Measurements from ENCODE around the gene SCN3A.

The SCN3A gene

DNA sequence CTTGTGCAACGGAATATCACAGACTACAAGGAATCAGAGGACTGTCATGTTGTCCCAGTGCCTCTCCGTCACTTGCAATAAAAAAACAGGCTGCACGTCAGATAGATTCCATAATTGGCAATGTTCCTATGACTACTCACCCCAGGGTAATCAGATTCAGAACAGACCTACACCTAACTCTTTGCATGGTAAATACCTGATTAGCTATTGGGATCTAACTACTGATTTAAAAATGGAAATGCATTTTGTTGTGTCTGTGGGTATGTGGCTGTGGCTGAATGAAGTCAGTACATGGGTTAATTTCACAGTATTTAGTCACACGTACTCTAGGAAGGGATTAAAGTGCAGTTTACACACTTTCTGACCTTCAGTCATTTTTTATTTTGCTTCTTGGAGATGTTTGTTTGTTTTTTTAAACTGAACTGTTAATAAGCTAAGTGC, 91.7 kb downstream of the SCN3A start:
- DNase-seq (ENCODE audit: low spot score) = no peak

DNA sequence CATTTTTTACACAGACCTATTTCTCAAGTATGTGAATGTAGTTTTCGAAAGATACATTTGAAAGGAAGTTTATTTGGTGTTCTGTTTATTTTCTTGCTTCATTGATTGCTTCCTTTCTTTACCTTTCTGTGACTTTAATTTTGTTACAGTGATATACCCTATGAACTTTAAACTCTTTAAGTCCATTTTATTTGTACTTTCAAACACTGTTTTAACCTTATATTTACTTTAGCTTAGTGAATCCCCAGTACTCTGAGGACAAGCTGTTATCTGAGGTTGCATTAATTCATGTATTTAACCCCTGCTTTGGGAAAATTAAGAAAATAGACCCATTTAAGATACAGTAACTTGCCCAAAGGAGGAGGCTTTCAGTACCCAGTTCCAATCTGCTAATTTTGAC, 93.5 kb downstream of the SCN3A start:
- DNase-seq (ENCODE audit: low spot score) = no peak

DNA sequence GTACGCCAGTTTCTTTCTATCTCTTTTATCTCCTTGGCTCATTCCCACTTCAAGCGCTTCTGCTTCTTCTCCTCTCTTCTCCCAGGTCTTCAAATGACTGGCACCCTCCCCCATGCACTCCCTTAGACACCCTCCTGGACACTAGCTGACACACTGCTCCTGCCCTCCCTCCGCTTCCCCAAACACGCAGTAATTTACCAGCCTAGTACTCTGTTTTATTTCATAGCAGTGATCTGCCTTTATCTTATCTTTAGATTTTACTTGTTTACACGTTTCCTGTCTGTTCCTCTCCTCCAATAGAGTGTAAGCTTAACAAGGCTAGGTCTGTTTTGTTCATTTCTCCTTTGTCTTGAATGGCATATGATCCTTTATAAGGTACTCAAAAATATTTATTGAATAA, 93.9 kb downstream of the SCN3A start:
- DNase-seq (ENCODE audit: low spot score) = peak; percentile 49

DNA sequence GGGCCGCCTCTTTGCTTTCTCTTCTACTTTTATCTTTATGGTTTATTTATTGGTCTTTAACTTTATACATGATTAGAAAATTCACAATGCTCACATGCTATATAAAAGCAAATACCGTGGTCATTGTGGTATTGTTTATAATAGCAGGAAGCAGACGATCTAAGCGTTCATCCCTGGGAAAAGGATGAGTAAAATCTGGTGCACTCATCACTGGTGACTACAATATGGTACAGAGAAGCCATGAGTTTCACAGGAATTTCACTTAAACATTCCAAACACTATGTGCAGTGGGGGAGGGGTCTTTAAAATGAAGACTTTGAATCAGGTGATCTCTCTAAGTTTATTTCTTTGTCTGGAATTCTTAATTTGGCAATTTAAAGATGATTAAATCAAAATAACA, 97.9 kb downstream of the SCN3A start:
- no peak for DNase-seq (ENCODE audit: low spot score)

DNA sequence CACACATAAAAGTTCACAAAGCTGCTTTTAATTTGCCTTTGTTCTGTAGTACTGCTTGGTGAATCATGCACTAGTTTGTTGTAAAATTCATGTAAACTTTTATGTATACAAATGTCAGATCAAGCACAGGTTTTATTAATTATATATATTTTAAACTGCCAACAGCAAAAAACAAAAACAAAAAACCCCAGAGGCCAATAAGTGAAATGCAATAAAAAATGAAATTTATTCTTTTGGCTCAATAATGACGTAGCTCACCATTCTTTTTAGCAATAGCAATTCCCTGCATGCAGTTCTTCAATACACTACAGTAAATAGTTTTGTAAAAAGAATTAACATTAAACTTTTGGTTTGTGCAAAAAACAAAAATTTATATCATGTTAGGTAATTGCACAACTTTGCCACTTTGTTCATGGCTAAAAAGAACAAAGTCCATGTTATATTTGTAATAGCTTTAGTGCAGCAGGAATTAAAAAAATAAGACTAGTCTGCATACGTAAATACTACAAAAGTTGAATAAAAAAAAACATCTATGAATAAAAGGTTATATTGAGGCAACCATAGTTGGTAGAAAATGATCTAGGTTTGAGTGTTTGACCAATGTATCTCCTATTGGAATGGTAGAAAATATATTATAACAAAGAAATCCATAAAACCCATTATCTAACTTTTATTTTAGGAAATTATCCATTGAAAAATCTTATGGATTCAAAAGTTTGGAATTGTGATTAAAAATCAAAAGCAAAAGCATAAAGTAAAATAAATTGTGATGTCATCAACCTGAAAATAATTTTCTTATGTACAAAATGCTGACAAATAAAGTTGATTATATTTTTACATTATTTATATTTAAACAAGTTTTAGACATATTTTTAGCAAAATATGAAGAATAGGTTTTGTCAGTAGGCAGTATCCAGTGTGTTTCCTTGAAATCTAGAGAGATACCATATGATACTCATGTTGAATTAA, 115.6 kb downstream of the SCN3A start:
- DNase-seq (ENCODE audit: low spot score) = no peak

DNA sequence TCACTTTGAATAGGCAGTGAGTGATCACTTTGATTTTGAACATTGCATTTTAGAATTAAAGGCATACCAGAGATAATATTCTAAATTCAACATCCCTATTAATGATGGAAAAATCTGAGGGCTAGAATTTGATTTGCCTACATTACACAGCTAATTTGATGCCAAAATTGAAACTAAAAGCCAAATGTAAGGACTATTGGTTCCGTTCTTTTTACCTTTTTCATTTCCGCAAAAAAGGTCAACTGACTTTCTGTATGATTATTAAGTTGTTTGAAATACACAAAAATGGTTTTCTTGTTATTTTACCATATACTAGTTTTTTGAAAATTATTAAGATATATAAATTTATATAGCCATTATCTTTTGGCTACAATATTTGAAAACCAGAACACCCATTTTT, 117.5 kb downstream of the SCN3A start:
- no peak for DNase-seq (ENCODE audit: low spot score)

DNA sequence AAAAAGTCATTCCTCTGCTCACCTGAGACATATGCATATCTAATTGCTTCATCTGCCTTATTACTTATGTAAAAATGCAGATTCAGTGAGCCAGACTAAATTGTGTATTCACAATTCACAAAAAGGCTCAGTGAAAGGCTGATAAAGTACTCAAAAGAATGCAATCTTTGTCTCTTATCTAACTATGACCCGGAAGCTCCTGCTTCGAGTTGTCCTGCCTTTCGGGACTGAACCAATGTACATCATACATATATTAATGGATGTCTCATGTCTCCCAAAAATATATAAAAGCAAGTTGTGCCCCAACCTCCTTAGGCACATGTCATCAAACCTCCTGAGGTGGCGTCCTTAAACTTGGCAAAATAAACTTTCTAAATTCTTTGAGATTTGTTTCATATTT, 120.5 kb downstream of the SCN3A start:
- DNase-seq (ENCODE audit: low spot score) = no peak

DNA sequence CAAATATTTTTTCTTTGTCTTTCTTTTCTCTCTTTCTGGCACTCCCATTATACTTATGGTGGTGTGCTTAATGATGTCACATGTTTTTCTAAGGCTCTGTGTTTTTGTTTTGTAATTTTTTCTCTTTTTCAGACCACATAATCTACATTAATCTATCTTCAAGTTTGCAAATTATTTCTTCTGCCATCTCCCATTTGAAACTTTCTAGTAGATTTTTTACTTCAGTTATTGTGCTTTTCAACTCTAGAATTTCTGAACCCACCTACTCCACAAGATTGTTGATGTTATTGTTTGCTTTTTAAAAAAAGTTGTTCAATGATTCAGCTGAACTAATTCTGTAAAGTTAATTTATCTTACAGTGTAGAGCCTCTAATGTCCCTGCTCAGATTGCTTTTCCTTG, 121.4 kb downstream of the SCN3A start:
- no peak for DNase-seq (ENCODE audit: low spot score)

DNA sequence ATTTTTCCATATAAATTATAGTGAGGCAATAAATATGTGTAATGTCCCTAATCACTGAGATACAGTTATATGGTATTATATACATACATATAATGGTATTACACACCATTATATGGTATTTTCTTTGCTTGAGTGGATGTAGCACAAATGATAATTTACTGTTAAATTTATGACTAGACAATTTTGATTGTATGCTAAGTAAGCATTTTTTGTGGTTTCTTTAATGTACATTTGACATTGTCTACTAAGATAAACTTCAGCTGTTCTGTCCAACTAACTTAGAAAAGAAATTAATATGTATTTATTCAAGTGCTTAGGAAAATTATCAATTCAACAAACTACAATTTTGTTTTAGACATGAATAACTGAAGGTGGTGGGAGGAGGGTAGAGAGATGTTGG, 122.6 kb downstream of the SCN3A start:
- no peak for DNase-seq (ENCODE audit: low spot score)

DNA sequence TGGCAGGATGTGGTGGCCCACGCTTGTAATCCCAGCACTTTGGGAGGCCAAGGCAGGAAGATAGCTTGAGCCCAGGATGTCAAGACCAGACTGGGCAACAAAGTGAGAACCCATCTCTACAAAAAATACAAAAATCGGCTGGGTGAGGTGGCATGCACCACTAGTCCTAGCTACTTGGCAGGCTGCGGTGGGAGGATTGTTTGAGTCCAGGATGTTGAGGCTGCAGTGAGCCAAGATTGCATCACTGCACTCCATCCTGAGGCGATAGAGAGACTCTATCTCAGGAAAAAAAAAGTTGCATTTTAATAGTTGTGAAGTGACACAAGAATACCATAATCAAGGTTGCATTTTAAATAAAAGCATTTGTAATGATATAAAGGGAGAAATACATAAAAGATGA, 124.4 kb downstream of the SCN3A start:
- DNase-seq (ENCODE audit: low spot score) = no peak

DNA sequence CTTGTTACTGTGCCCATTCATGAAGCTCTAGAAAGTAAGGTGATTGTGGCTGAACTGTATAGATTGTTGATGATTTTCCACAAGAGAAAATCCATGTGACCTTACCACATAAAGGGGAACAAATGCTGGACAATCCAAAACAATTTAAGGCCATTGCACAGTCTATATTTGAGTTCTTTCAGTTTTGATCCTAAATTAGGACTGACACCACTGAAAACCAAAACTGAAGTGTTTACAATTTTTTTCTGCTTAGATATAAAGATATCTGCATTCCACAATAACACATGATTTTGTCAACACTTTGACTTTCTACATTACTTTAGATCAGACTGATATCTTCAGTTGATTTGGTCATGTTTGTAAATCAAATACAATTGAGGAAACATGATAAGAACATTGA, 124.9 kb downstream of the SCN3A start:
- no peak for DNase-seq (ENCODE audit: low spot score)

DNA sequence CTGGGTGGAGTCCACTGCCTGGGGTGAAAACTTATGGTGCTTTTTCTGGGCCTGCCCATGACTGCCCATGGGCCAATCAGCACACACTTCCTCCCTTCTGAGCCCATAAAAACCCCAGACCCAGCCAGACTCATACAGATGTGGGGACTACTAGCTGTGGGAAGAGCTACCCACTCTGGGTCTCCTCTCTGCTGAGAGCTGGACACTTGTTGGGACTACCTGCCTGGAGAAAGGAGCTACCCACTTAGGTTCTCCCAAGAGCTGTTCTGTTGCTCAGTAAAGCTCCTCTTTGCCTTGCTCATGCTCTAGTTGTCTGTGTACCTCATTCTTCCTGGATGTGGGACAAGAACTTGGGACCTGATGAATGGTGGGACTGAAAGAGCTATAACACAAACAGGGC, 129.0 kb downstream of the SCN3A start:
- DNase-seq (ENCODE audit: low spot score) = no peak

DNA sequence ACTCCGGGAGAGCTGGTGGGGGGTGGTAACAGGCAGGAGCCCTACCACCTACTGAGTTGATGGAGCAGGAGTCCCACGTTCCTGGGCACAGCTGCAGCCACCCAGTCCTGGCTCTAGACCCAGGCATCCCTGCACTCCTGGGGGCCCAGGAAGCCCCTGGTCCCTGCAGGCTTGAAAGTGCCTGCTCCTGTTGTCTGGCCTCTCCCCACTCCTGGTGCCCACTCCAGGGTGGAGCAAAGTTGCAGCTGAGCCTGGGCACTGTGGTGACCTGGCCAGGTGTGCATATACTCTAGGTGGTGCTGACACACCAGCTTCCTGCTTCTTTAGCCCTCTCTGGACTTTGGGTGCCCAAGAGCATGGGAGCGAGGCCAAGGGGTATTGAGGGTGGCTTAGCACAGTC, 129.5 kb downstream of the SCN3A start:
- DNase-seq (ENCODE audit: low spot score) = no peak

DNA sequence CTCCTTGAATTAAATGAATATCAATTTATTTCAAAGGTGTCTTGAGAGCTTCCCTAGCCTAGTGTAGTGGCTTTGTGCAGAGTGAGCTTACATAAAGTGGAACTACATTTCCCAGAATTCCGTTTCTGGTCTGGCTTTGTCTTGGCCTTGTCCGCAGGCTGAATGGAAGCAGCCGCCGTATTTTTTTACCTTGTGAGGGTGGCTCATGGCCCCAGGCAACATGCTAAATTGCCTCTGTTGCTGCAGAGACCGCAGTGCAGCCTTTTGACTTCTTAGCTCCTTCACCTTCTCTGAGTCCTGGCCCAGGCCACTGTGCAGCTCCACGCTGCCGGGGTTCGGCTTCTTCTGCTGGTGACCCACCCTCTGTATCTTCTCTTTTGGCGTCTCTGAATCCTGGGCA, 133.8 kb downstream of the SCN3A start:
- DNase-seq (ENCODE audit: low spot score) = peak; percentile 33

DNA sequence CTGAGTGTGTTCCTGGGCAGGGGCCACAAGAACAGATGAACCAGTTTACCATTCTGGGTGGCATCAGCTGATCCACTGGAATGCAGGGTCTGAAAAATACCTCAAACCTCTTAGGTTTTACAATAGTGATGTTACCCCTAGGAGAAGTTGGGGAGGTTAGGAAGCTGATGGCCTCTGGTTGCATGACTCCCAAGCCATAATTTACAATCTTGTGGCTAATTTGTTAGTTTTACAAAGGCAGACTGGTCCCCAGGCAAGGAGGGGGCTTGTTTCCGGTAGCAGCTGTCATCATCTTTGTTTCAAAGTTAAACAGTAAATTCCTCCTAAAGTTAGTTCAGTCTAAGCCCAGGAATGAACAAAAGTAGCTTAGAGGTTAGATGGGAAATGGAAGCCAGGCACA, 134.7 kb downstream of the SCN3A start:
- DNase-seq (ENCODE audit: low spot score) = no peak

DNA sequence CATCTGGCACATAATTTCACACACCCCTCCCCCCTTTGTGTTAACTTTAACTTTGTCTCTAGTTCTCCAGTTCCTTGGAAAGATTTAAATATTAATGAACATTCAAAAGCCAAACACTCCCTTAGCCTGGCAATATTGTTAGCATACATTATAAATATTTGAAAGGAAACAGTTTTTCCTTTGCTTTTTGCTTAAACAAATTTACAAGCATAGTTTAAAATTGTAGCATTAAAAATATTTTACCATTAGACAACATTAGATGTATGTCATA, 135.4 kb downstream of the SCN3A start:
- no peak for DNase-seq (ENCODE audit: low spot score)

DNA sequence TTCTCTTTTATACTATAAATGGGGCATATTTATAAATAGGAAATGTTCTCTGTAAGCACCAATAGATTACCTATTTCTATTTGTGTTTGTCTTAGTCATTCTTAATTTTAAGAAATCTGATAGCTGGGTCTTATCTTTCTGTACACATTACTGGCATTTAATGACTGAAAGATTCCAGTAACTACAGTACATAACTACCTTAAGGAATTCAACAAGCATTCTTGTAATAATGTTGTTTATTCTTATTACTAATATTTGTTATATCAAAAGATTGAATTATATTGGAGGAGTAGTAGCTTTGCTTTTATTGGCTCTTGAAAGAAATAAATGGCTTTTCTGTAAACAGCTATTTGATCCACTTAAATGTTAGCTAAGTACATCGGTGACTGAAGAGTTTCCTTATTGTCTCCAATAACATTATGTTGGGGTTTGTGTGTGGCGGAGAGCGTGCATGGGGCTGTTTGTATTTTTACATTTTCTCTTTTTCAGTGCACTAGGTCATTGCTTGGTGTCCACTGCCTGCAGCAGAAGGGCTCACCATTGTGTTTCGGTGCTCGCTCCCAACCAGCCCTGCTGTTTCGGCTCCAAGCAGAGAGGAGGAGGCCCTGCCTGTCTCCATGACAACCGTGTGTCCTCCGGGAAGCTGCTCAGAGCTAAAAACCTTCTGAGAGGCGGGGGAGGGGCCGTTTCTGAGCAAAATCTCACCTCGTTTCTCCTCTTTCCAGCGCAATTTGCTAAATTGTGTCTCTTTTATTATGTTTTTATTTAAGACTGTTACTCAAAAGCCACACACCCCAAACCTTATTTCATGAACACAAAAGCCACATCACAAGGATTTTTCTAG, 136.0 kb downstream of the SCN3A start:
- peak; percentile 90 for DNase-seq (ENCODE audit: low spot score)

DNA sequence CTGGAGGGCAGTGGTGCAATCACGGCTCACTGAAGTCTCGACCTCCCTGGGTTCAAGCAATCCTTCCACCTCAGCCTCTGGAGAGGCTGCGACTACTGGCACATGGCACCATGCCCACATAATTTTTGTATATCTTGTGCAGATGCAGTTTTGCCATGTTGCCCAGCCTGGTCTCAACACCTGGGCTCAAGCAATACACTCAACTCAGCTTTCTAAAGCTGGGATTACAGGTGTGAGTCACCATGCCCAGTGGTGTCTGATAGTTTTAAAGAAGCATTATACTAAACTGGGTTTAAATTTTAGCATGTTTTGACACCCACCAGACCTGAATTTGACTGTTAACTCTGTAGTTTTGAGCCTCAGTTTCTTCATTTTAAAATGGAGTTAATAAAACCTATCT, 139.1 kb downstream of the SCN3A start:
- DNase-seq (ENCODE audit: low spot score) = no peak

DNA sequence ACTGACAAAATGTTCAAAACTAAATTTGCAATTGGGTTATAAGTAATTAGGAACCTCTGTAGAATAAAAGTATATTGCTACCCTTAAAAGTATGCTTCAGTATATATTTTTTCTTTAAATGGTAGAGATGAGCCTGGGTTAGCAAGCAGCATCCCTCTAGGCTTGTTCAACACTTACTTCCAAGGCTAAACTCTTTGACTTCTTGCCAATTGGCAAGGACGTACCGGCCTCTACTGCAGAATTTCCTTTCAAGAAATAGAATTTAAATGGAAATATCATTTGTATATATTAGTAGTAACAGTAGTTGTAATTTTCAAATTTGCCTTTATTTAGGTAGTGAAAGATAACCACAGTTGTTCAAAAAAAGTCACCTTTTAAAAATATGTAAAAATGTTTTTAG, 143.4 kb downstream of the SCN3A start:
- DNase-seq (ENCODE audit: low spot score) = no peak

DNA sequence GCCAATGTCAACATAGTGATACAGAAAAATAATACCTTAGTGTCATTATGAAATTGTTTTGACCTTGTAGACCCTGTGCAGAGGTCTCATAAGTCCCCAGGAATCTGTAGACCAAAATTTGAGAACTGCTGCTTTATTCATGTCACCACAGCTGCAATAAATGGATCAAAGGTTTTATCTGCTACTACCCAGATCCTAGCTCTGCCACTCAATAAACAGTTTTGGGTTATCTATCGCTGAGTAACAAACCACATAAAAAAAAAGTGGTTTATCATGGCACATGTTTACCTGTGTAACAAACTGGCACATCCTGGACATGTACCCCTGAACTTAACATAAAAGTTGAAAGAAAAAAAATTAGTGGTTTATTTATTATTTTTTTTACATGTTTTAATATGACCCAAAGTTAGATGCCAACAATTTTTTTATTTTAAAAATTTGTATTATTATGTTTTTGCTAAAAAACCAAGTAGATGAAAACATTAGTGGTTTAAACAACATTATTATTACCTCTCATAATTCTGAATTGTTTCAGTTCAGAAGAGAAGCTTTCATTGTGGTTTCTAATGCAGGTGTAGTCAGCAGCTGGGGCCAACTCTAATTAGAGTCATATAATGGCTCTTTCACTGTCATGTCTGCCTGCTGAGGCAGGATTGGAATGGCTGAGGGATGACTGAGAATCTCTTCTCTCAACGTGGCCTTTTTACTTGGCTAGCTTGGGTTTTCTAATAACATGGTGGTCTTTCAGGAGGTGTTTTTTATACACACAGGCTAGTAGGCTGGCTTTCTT, 145.2 kb downstream of the SCN3A start:
- no peak for DNase-seq (ENCODE audit: low spot score)

DNA sequence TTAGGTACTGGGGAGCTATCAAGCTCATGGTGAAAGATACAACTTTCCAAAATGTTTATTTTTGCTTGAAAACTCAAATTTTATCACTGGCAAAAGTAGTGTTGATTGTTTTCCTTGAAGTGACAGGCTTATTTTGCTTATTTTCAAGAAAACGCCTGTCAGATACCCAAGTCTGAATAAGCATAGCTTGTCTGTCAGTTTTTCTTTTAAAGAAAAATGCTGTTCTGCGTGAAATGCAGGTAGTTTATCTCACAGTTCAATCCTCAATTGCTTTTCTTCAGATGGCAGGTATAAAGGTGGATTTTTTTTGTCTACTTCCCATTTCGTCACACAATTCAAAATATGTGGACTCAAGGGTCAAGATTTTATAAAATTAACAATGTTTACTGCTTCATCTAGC, 145.9 kb downstream of the SCN3A start:
- no peak for DNase-seq (ENCODE audit: low spot score)

DNA sequence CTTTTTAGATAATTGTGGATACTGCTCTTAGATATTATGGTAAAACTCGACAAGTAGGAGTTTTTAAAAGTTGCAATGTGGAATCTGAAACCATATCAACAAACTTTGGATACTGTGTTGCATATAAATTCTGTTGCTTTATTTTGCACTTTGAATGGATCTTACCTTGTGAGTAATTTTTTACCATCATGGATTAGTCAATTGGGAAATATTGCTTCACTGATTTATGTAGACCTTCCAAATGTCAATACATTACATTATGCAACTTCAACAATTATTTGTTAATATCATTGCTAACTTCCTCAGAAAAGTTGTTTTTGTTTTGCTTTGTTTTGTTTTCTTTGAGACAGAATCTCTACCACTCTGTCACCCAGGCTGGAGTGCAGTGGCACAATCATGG, 146.5 kb downstream of the SCN3A start:
- DNase-seq (ENCODE audit: low spot score) = no peak
